ENCODE measurements around the gene SLC29A1. TPM values are rescaled to one million over a fixed set of nuclear protein-coding genes. Genes with fewer than 3 reads are reported as not detected.
A peak's percentile ranks its signal among the peaks of the same experiment; 100 is the strongest.
"Not testable (repeated sequence)": the region's sequence is repeated elsewhere in the genome, so short reads cannot be mapped to it uniquely, and the experiment has no call there.

The SLC29A1 gene
- total RNA-seq, 3 donors from 2014 or later: 106 to 140 (median 110) TPM

- no peak overlapping the region for H3K27ac ChIP-seq
- no peak overlapping the region for H3K4me3 ChIP-seq
- H3K36me3 ChIP-seq: no peaks in the 10 kb centered on the region
- DNase-seq (ENCODE audit: low spot score in 2 of 2): no peak
- TF ChIP-seq POLR2A (IDR thresholded peaks at IDR 0.05): no peak
- no peak for TF ChIP-seq CTCF (IDR thresholded peaks at IDR 0.05)
- intact Hi-C loops (cut with DNase I; ENCODE audit: low total_unique reads): no loop called here
- no peaks in the 10 kb centered on the region for H3K27me3 ChIP-seq
- no peaks in the 10 kb centered on the region for H3K9me3 ChIP-seq
- no peaks in the 10 kb centered on the region for H3K4me1 ChIP-seq
Measured at GRCh38 chr6:44194326-44194725, 29.1 kb upstream of the SLC29A1 start.

GRCh38 chr6:44196351-44196750 lies 27.0 kb upstream of the SLC29A1 start:
- H3K4me1 ChIP-seq; H3K9me3 ChIP-seq; intact Hi-C loops (cut with DNase I; ENCODE audit: low total_unique reads); H3K4me3 ChIP-seq; H3K36me3 ChIP-seq; H3K27ac ChIP-seq; H3K27me3 ChIP-seq; DNase-seq (ENCODE audit: low spot score in 2 of 2): not testable (repeated sequence)

- Histone ChIP-seq H3K9me3 (no peaks in the 10 kb centered on the region), H3K4me1 (no peaks in the 10 kb centered on the region), H3K27ac (no peak overlapping the region), H3K27me3 (no peaks in the 10 kb centered on the region), H3K4me3 (no peak overlapping the region), H3K36me3 (no peaks in the 10 kb centered on the region)
- intact Hi-C loops (cut with DNase I; ENCODE audit: low total_unique reads): no loop called here
- TF ChIP-seq POLR2A (IDR thresholded peaks at IDR 0.05): no peak
- no peak for TF ChIP-seq CTCF (IDR thresholded peaks at IDR 0.05)
- no peak for TF ChIP-seq POLR2AphosphoS5 (IDR thresholded peaks at IDR 0.05)
- no peak for DNase-seq (ENCODE audit: low spot score in 2 of 2)
Measured at GRCh38 chr6:44198684-44199083, 24.7 kb upstream of the SLC29A1 start.

- DNase-seq (ENCODE audit: low spot score in 2 of 2): no peak
- TF ChIP-seq CTCF (IDR thresholded peaks at IDR 0.05) (no peak), POLR2AphosphoS5 (IDR thresholded peaks at IDR 0.05) (no peak), POLR2A (IDR thresholded peaks at IDR 0.05) (no peak)
- no peaks in the 10 kb centered on the region for H3K9me3 ChIP-seq
- H3K4me3 ChIP-seq: no peak overlapping the region
- H3K27me3 ChIP-seq: no peaks in the 10 kb centered on the region
- no peaks in the 10 kb centered on the region for H3K4me1 ChIP-seq
- H3K36me3 ChIP-seq: no peaks in the 10 kb centered on the region
- H3K27ac ChIP-seq: no peak overlapping the region
- intact Hi-C loops (cut with DNase I; ENCODE audit: low total_unique reads): no loop called here
Measured at GRCh38 chr6:44199883-44200282, 23.5 kb upstream of the SLC29A1 start.

- no peaks in the 10 kb centered on the region for H3K36me3 ChIP-seq
- H3K4me1 ChIP-seq: no peaks in the 10 kb centered on the region
- H3K4me3 ChIP-seq: peak overlapping the region in 1 of 3 donors; percentile 29
- intact Hi-C loops (cut with DNase I; ENCODE audit: low total_unique reads): no loop called here
- peak overlapping the region; percentile 56 to 88 for H3K27ac ChIP-seq
- H3K27me3 ChIP-seq: no peaks in the 10 kb centered on the region
- TF ChIP-seq CTCF (IDR thresholded peaks at IDR 0.05) (no peak), POLR2A (IDR thresholded peaks at IDR 0.05) (no peak), POLR2AphosphoS5 (IDR thresholded peaks at IDR 0.05) (no peak)
- H3K9me3 ChIP-seq: no peaks in the 10 kb centered on the region
- peak in 1 of 2 donors; percentile 62 for DNase-seq (ENCODE audit: low spot score in 2 of 2)
Measured at GRCh38 chr6:44201200-44201599, 22.2 kb upstream of the SLC29A1 start.

All from breast epithelium (tissue), 4 donors.